NCI-H748 treated with DMSO at 0.1 percent for 48 hours (cell line): ENCODE measurements around the gene CD2AP.
A peak's percentile ranks its signal among the peaks of the same experiment; 100 is the strongest.
"Not testable (repeated sequence)": the region's sequence is repeated elsewhere in the genome, so short reads cannot be mapped to it uniquely, and the experiment has no call there.

Experiments used
- DNase-seq: peaks from one replicate; lab custom pipeline; 2025; lab: John Stamatoyannopoulos, UW

The CD2AP gene, protein sequence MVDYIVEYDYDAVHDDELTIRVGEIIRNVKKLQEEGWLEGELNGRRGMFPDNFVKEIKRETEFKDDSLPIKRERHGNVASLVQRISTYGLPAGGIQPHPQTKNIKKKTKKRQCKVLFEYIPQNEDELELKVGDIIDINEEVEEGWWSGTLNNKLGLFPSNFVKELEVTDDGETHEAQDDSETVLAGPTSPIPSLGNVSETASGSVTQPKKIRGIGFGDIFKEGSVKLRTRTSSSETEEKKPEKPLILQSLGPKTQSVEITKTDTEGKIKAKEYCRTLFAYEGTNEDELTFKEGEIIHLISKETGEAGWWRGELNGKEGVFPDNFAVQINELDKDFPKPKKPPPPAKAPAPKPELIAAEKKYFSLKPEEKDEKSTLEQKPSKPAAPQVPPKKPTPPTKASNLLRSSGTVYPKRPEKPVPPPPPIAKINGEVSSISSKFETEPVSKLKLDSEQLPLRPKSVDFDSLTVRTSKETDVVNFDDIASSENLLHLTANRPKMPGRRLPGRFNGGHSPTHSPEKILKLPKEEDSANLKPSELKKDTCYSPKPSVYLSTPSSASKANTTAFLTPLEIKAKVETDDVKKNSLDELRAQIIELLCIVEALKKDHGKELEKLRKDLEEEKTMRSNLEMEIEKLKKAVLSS

DNA sequence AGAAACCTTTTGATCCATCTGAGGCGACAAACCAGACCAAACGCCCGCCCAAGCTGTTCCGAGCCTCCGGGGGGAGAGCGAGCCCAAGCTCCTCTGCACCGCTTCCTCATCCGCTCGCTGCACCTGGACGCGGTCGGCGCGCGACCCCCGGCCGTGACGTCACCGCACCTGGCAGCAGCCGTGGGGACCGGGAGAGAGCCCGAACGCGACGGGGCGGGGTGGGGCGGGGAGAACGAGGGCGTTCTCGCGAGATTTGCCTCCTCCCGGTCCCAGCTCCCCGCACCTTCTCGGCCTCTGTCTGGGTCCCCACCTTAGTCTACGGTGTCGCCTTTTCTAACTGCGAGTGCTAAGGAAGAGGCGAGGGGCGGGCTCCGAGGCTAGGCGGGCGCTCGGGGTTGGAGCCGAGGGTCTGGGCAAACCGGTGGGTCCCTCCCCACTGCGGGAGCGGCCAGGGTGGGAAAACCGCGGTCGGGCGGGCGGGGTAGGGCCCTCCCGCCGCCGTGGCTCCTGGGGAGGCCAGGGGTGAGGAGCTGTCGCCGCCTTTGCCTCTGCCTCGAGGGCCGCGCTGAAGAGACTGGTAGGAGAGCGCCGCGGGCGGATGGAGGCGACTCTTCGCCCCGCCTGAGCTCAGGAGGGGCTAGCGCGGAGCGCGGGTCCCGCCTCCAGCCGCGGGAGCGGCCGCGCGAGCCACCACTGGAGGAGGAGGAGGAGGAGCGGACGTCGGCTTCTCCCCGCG lies at the start of gene CD2AP:
Gene CD2AP (plus strand): TSS at position 293 of the 736 bp plus-strand sequence. CDS start 456 bp downstream, outside the sequence.
- peak; percentile 94 for DNase-seq

DNA sequence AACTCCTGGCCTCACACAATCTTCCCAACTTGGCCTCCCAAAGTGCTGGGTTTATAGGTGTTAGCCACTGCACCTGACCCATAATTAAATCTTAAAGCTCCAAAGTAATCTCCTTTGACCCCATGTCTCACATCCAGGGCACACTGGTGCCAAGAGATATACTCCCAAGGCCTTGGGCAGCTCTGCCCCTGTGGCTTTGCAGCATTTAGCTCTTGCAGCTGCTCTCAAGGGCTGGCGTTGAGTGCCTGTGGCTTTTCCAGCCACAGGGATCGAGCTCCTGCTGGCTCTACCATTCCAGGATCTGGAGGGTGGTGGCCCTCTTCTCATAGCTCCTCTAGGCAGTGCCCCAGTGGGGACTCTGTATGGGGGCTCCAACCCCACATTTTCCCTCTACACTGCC lies 49.3 kb upstream of the CD2AP start:
- no peak for DNase-seq

DNA sequence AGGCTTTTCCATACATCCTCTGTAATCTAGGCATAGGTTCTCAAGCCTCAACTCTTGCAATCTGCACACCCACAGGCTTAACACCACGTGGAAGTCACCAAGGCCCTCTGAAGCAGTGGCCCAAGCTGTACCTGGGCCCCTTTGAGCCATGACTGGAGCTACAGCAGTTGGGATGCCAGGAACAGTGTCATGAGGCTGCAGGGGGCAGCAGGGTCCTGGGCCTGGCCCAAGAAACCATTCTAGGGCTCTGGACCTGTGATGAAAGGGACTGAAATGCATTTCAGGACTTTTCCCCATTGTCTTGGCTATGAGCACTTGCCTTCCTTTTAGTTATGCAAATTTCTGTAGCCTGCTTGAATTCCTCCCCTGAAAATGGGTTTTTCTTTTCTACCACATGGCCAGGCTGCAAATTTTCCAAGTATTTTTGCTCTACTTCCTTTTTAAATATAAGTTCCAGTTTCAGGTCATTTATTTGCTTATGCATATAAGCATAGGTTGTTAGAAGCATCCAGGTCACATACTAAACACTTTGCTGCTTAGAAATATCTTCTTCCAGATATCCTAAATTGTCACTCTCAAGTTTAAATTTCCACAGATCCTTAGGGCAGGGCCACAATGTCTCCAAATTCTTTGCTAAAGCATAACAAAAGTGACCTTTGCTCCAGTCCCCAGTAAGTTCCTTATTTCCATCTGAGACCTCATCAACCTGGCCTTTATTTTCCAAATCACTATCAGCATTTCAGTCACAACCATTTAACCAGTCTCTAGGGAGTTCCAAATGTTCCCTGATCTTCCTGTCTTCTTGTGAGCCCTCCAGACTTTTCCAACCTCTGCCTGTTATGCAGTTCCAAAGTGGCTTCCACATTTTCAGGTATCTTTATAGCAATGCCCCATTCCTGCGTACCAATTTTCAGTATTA lies 48.6 kb upstream of the CD2AP start:
- no peak for DNase-seq

DNA sequence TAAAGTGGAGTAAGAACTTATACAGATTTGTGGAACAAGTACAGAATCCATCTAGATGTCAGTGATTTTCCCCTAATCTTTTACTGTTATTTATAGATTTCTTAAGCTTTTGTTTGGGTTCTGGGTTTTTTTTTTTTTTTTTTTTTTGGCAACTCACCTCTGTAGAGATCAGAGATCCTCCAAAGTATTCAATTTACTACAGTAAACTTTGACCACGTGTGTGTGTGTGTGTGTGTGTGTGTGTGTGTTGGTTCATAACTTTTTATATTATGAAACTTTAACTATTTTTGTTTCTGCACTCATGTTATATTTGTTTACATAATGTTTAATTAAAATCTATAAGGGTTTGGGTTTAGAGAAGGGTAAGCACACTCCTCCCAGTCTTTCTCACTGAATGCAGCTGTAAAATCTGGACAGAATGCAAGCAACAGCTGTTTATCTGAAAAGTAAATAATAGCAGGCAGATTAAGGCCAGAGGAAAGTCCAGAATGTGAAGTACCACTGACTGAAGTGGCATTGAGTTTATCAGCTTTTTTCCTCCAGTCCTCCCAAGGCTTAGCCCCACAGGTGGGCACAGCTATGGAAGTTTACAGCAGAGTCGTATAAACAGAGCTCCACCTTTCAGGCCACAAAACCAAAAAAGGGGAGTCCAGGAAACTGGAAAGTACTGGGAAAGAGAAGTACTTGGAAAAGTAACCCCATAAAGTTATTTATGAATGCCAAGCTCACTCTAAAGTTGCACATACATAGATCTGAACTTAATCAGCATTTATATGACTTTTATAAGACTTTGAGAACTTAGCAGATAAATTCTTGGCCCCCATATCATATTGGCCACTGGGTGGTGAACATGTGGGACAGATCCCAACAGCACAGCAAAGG lies 43.0 kb upstream of the CD2AP start:
- DNase-seq, result no peak

DNA sequence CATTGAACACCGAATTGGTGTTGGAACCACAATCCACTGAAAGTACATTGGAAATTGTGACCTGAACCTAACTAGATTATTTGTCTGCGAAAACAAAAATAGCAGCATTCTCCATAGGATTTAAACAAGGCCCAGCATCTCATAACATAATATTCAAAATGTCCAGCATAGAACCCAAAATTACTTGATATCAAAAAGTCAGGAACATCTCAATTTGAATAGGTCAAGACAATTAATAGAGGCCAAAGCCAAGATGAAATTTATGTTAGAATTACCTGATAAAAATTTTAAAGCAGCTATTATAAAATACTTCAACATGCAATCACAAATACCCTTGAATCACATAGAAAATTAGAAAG lies 42.4 kb upstream of the CD2AP start:
- no peak for DNase-seq

DNA sequence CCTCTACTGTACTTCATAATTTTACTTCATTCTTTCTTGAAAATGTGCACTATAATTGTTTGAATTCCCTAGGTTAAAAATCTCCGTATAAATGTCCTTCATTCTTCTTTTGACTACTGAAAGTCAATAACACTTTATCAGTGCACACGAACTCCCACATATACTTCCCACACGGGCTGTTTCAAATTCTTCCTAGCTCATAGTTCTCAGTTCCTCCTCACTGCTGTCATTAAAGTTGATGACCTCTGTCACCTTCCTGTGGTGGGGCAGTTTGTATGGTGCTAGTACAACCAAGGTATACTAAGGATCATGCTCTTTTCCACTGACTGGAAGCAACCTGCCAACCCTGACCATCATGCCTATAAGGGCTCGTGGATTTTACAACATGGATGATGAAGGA lies 40.0 kb upstream of the CD2AP start:
- no peak for DNase-seq

DNA sequence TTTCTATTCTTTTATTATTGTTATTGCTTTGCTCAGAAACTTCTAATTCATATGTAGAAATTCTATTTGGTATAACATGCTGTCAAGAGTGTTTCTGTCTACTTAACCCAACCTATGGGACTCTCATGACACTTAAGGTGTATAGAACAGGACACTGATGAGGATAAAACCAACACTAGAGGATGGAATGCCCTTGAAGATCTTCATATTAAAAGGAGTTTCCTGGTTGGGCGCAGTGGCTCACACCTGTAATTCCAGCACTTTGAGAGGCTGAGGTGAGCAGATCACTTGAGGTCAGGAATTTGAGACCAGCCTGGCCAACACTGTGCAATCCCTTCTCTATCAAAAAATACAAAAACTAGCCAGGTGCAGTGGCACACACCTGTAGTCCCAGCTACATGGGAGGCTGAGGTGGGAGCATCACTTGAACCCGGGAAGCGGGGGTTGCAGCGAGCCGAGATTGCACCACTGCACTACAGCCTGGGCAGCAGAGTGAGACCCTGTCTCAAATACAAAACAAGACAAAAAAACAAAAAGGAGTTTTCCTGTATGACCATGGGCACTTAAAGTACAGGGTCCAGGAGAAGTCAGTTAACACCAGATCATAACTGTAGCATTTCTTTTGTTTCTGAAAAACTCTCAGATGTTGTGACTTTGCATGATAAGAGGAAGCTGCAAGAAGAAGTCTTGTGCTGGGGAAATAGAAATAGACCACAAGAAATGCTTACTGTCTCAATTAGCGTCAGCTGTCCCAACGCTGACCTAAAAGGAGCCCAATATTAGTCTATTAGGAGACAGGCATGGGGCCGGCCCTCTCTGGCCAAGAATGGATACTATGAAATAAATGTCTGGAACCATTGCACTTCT lies 38.9 kb upstream of the CD2AP start:
- DNase-seq, result no peak

DNA sequence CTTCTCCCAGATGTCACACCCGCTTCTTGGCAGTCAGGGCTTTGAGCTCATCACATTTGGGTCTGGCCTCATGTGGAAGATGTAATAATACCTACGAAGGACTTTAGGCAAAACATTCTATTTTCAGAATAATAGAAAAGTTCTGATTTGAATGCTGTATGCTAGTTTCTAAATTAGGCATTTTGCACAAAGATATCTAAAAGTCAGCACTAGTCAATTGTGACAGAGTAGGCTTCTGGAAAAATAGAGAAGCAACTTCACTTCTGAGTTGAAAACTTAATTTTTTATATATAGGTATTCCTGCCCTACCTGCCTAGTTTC lies 38.3 kb upstream of the CD2AP start:
- DNase-seq, result no peak

DNA sequence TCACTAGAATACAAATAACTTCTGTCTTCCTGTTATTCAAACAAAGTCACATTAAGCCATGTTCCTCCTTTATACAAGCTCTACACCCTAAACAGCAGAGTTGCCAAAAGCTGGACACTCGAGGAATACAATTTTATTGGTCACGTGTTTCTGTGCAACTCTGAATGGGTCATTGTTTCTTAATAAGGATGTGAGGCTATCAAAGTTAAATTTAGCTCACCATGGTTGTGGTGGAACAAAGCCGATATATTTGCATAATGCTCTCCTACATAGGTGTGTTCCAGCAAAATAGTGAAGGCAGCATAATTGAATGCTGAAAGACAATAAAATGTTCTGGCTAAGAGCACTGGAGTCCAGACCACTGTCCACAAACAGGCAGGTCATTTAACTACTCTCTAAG lies 36.9 kb upstream of the CD2AP start:
- peak; percentile 98 for DNase-seq

DNA sequence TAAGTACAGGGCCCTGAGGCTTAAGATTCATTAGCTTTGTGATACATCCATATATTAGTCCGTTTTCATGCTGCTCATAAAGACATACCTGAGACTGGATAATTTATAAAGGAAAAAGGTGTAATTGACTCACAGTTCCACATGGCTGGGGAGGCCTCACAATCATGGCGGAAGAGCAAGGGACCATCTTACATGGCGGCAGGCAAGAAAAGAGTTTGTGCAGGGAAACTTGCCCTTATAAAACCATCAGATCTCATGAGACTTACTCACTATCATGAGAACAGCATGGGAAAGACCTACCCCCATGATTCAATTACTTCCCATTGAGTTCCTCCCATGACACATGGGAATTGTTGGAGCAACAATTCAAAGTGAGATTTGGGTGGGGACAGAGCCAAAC lies 32.6 kb upstream of the CD2AP start:
- not testable (repeated sequence) for DNase-seq

DNA sequence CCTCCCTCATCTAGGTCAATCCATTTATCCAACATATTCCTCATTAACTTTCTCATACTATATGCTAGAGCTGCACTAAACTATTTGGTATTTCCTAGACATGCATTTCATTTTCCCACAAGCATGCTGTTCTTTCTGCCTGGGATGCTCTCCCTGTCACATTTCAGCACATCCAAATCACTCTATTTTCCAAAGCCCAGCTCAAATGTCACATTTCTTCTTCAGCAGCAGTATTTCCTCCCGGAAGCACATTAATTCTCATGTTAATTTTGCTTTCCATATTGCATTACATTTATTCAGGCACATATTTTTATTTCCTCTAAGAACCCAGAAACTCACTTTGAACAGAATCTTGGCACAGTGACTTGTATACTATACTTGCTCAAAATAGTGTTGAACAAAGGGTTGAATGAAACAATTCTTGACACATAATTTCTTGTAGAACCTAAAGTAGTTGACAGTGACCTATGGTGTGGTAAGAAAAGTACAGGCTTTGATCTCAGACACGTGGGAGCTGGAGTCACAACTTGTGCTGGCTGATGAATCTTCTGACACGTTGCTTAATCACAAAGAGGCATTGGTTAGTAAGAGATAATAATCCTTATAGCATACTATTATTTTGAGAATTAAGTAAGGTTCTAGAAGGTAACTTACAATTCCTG lies 30.8 kb upstream of the CD2AP start:
- no peak for DNase-seq

DNA sequence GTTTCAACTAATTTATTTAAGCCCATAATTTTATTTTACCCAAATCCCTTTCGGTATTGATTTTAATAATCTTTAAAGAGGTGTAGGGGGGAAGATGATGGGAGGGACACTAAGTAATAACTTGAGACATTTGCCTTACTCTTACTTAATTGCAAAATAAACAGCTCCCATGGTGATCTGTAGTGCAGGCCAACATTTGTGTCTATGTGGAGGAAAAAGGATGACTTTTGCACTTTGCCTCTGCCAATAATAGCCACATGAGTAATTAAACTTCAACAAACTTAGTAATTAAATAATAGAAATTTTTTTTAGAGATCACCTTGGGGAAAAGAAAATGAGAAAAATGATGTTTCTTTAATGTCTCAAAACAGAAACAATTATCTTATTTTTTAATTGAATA lies 29.9 kb upstream of the CD2AP start:
- DNase-seq, result no peak

DNA sequence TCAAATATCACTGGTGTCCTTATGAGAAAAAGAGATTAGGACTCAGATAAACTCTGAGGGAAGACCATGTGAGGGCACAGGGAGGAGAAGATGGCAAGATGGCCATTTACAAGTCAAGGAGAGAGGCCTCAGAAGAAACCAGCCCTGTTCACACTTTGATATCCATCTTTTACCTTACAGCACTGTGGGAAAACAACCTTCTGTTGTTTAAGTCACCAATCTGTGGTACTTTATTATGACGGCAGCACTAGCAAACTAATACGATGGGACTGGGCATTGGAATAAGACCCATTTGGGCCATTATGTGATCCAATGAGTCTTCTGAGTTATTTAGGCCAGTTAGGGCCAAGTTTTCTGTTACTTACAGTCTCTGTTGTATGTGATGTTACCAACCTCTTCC lies 26.4 kb upstream of the CD2AP start:
- no peak for DNase-seq

DNA sequence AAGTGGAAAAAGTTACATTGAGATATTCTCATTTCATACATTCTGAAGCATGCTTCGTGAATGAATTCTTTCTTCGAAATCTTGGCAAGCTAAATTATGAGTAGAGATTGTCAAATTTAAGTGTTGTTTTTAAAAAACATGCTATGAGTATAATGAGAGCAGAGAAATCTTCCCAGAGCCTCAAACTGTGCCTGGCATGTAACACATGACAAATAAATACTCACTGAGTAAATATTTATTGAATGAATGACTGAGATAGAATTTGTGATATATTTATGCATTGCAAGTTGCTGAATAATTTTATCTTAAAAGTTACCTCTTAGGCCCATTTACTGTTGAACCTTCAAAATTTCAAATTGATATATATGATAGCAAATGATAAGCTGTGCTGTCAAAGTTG lies 24.7 kb upstream of the CD2AP start:
- DNase-seq, result no peak

DNA sequence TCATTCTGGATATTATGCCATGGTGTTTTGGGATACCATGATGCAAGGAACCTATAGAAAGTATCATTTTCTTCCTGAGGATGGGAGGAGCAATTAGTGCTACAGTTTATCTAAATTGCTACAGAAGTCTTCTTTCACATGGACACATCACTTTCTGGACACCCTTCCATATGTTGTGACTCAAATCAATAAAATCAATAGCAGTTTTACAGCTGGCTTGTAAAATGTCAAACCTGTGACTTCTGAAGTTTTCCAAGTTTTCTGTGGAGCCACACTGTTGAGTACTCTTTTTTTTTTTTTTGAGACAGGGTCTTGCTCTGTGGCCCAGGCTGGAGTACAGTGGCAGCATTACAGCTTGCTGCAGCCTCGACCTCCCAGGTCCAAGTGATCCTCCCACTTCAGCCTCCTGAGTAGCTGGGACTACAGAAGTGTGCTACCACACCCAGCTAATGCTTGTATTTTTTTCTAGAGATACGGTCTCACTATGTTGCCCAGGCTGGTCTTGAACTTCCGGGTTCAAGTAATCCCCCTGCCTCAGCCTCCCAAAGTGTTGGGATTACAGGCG lies 24.1 kb upstream of the CD2AP start:
- no peak for DNase-seq

DNA sequence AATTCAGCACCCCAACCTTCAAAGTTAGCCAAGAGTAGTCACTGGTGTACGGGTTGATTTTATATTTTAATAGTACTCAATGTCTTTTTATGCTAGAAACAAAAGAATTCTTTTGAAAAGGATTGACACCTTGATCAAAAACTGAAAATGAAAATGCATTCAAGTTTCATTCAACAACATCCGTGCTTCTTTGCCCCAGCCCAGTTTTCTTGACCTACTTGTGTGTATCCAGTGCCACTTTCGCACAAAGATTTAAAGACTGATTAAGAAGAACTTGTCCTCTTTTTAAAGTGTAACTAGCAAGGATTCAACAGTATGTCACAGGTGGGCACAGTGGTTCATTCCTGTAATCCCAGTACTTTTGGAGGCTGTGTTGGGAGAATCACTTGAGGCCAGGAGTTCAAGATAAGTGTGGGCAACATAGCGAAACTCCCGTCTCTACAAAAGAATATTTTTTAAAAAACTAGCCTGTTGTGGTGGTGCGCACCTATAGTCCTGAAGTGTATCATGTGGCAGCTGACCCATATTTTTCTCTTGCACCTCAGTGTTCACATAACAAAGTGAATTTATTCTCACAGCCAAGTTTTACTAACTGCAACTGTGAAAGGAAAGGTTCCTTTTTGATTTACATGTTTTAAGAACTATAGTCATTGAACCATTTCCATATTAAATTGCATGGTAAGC lies 22.7 kb upstream of the CD2AP start:
- no peak for DNase-seq

DNA sequence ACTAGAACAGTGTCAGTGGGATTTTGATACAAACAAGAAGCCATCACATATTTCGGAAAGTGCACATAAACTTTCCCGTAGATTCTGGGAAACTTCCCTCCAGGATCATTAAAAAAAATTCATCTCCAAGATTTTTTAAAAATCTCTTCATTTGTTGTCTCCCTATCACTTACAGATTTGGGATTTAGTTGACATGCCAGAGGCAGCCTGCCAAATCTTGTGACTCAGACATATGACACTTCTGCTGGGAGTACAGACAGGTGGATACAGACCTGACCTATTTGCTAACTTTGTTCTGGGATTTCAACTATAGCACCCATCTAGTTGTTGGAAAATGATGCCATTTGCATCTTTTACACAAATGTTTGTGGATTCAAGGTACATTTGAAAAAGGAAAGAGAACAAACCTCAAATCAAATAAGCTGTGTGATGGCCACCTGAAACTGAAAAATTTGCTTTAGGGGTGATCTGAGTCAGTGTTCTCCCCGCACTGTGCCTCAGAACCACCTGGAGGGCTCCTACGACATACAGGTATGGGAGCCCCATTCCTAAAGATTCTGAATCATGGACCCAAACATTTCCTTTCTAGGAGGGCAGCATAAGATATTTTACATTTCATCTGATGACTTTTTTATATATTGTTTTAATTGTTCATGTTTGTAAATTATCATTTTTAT lies 21.9 kb upstream of the CD2AP start:
- no peak for DNase-seq

DNA sequence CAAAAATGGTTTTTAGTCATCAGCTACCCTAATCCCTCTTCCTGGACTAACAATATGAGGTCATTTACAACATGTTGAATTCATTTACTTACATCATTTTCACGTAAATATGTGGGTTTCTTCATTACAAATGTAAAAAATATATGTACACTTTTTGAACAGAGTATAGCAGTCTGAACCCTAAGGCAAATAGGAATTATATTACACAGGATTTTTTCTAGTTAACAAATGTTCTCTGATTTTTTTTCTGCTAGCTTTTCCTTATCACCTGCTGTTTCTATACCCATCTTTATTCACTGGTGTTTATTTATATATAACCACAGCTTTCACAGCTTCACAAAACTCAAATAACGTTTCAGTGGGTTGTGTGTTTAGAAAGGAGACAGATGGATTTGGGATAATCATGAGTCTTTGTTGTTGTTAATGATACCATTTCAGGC lies 21.0 kb upstream of the CD2AP start:
- DNase-seq, result peak; percentile 59
